ENCODE data around the gene PLXNA1.

- TF ChIP-seq, protein P1, sequence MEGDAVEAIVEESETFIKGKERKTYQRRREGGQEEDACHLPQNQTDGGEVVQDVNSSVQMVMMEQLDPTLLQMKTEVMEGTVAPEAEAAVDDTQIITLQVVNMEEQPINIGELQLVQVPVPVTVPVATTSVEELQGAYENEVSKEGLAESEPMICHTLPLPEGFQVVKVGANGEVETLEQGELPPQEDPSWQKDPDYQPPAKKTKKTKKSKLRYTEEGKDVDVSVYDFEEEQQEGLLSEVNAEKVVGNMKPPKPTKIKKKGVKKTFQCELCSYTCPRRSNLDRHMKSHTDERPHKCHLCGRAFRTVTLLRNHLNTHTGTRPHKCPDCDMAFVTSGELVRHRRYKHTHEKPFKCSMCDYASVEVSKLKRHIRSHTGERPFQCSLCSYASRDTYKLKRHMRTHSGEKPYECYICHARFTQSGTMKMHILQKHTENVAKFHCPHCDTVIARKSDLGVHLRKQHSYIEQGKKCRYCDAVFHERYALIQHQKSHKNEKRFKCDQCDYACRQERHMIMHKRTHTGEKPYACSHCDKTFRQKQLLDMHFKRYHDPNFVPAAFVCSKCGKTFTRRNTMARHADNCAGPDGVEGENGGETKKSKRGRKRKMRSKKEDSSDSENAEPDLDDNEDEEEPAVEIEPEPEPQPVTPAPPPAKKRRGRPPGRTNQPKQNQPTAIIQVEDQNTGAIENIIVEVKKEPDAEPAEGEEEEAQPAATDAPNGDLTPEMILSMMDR (IDR thresholded peaks at IDR 0.05; ENCODE audit: low read depth, low read length), result no peak
- no peak for TF ChIP-seq EZH2phosphoT487 (IDR thresholded peaks at IDR 0.05; ENCODE audit: low read depth)
These were observed 28.6 kb upstream of the PLXNA1 start for GRCh38 chr3:126954141-126954842.
